Mesenchymal stem cell (in vitro differentiated cells and primary cell): ENCODE data around the gene RELB.
A peak's percentile ranks its signal among the peaks of the same experiment; 100 is the strongest.

ENCODE experiments used
- DNase-seq: peaks from one replicate; pipeline ENCODE4 v3.0.0-alpha.2; 2013
- H2AFZ ChIP-seq: one replicate; pipeline ENCODE4 v1.6.1; 2013; ENCODE audit warnings: low read depth, mild to moderate bottlenecking, control low read depth, inconsistent platforms, low read length, moderate library complexity
- H2AK5ac ChIP-seq: 2 replicates; pipeline ENCODE4 v1.6.1; 2013; ENCODE audit warnings: low read length, moderate library complexity, mild to moderate bottlenecking, inconsistent platforms; ENCODE audit not compliant: severe bottlenecking
- H2BK120ac ChIP-seq: one replicate; pipeline ENCODE4 v1.6.1; 2013; ENCODE audit warnings: low read depth, mild to moderate bottlenecking, inconsistent platforms, low read length, moderate library complexity
- H2BK12ac ChIP-seq, 2 experiments: one replicate each; pipeline ENCODE4 v1.6.1; 2013; ENCODE audit warnings: inconsistent platforms in 2 of 2, low read length in 2 of 2, mild to moderate bottlenecking in 2 of 2, moderate library complexity in 2 of 2, control low read depth in 1 of 2
- H2BK15ac ChIP-seq: one replicate; pipeline ENCODE4 v1.6.1; 2013; ENCODE audit warnings: mild to moderate bottlenecking, low read depth, inconsistent platforms; ENCODE audit not compliant: poor library complexity, severe bottlenecking
- H2BK5ac ChIP-seq: 2 replicates; pipeline ENCODE4 v1.6.1; 2013; ENCODE audit warnings: low read depth, mild to moderate bottlenecking, low read length, control low read depth, inconsistent platforms; ENCODE audit not compliant: poor library complexity, severe bottlenecking
- H3K14ac ChIP-seq, 2 experiments: one replicate each; pipeline ENCODE4 v1.6.1; 2013; ENCODE audit warnings: inconsistent platforms in 2 of 2, low read length in 2 of 2, control low read depth in 1 of 2, mild to moderate bottlenecking in 1 of 2, moderate library complexity in 1 of 2
- H3K18ac ChIP-seq, 2 experiments: one replicate each; pipeline ENCODE4 v1.6.1; 2013; ENCODE audit warnings: inconsistent platforms in 2 of 2, low read length in 2 of 2, control low read depth in 1 of 2, low read depth in 1 of 2, mild to moderate bottlenecking in 1 of 2
- H3K23ac ChIP-seq, 2 experiments: one replicate each; pipeline ENCODE4 v1.6.1; 2013; ENCODE audit warnings: inconsistent platforms in 2 of 2, low read length in 2 of 2, mild to moderate bottlenecking in 2 of 2, moderate library complexity in 2 of 2, control low read depth in 1 of 2
- H3K27ac ChIP-seq: 2 replicates; pipeline ENCODE4 v1.5.1; 2013; ENCODE audit warnings: mild to moderate bottlenecking, moderate library complexity, low read length, control low read depth, inconsistent platforms; ENCODE audit not compliant: poor library complexity, severe bottlenecking
- H3K27me3 ChIP-seq, 2 experiments: 2 replicates each; pipeline versions ENCODE4 v1.6.1 to v1.7.0; 2013; ENCODE audit warnings: low read length in 2 of 2, mild to moderate bottlenecking in 2 of 2, moderate library complexity in 2 of 2, control low read depth in 1 of 2, inconsistent platforms in 1 of 2; ENCODE audit not compliant: control insufficient read depth in 1 of 2, insufficient read depth in 1 of 2
- H3K36me3 ChIP-seq, 2 experiments: 2 replicates each; pipeline versions ENCODE4 v1.6.1 to v1.7.0; 2013; ENCODE audit warnings: low read length in 2 of 2, control low read depth in 1 of 2, inconsistent platforms in 1 of 2, low read depth in 1 of 2, mild to moderate bottlenecking in 1 of 2; ENCODE audit not compliant: insufficient read depth in 2 of 2, control insufficient read depth in 1 of 2
- H3K4ac ChIP-seq, 2 experiments: one replicate each; pipeline ENCODE4 v1.6.1; 2013; ENCODE audit warnings: inconsistent platforms in 2 of 2, low read length in 2 of 2, mild to moderate bottlenecking in 2 of 2, moderate library complexity in 2 of 2, control low read depth in 1 of 2, low read depth in 1 of 2
- H3K4me1 ChIP-seq: 2 replicates; pipeline ENCODE4 v1.6.1; 2013; ENCODE audit warnings: low read depth, low read length, control low read depth; ENCODE audit not compliant: control insufficient read depth, insufficient read depth
- H3K4me2 ChIP-seq: 2 replicates; pipeline ENCODE4 v1.6.1; 2013; ENCODE audit warnings: low read length, mild to moderate bottlenecking, inconsistent platforms; ENCODE audit not compliant: poor library complexity, severe bottlenecking
- H3K4me3 ChIP-seq, 2 experiments: 2 replicates each; pipeline versions ENCODE4 v1.5.1 to v1.7.0; 2013; ENCODE audit warnings: low read length in 2 of 2, mild to moderate bottlenecking in 2 of 2, control low read depth in 1 of 2, low read depth in 1 of 2; ENCODE audit not compliant: insufficient read depth in 1 of 2
- H3K79me1 ChIP-seq: replicated peaks from 2 replicates; pipeline ENCODE4 v1.6.1; 2013; ENCODE audit warnings: mild to moderate bottlenecking, control low read depth, low read length, inconsistent platforms; ENCODE audit not compliant: poor library complexity, severe bottlenecking
- H3K9ac ChIP-seq: 2 replicates; pipeline ENCODE4 v1.7.0; 2013; ENCODE audit warnings: mild to moderate bottlenecking, low read length, moderate library complexity
- H3K9me3 ChIP-seq: 2 replicates; pipeline ENCODE4 v1.7.0; 2013; ENCODE audit warnings: mild to moderate bottlenecking, low read length; ENCODE audit not compliant: control insufficient read depth
- H4K8ac ChIP-seq: one replicate; pipeline ENCODE4 v1.6.1; 2013; ENCODE audit warnings: inconsistent platforms, mild to moderate bottlenecking, low read length, moderate library complexity
- H4K91ac ChIP-seq: one replicate; pipeline ENCODE4 v1.6.1; 2013; ENCODE audit warnings: mild to moderate bottlenecking, low read length, inconsistent platforms
- WGBS: methylation state at CpG from one replicate; pipeline ENCODE4 v1.1.7; 2013; ENCODE audit warnings: mixed read lengths; 5-methylcytosine and 5-hydroxymethylcytosine counted together

The RELB gene

GRCh38 chr19:45063851-45064801, 62.9 kb downstream of the RELB start:
- H3K4me1 ChIP-seq: peaks cover 10% of the 10 kb centered on the region
- H3K4ac ChIP-seq: no peak overlapping the region
- H2AK5ac ChIP-seq: no peak overlapping the region
- no peak overlapping the region for H4K91ac ChIP-seq
- no peak overlapping the region for H4K8ac ChIP-seq
- no peak overlapping the region for H3K18ac ChIP-seq
- no peak overlapping the region for H3K27ac ChIP-seq
- WGBS: 97% methylated on average over 85 of the region's 85 CpGs
- H2BK120ac ChIP-seq: no peak overlapping the region
- H3K79me1 ChIP-seq: peaks cover 47% of the 10 kb centered on the region
- H3K14ac ChIP-seq: no peak overlapping the region
- no peak overlapping the region for H2BK5ac ChIP-seq
- H3K4me3 ChIP-seq: no peak overlapping the region
- H3K9ac ChIP-seq: no peak overlapping the region
- H2BK12ac ChIP-seq: no peak overlapping the region
- no peak overlapping the region for H2AFZ ChIP-seq
- no peak overlapping the region for H3K4me2 ChIP-seq
- H3K9me3 ChIP-seq: no peaks in the 10 kb centered on the region
- no peak overlapping the region for H3K23ac ChIP-seq
- peaks cover 81 to 91% of the 10 kb centered on the region in 2 experiments for H3K36me3 ChIP-seq
- no peak for DNase-seq
- no peak overlapping the region for H2BK15ac ChIP-seq
- no peaks in the 10 kb centered on the region for H3K27me3 ChIP-seq

DNA sequence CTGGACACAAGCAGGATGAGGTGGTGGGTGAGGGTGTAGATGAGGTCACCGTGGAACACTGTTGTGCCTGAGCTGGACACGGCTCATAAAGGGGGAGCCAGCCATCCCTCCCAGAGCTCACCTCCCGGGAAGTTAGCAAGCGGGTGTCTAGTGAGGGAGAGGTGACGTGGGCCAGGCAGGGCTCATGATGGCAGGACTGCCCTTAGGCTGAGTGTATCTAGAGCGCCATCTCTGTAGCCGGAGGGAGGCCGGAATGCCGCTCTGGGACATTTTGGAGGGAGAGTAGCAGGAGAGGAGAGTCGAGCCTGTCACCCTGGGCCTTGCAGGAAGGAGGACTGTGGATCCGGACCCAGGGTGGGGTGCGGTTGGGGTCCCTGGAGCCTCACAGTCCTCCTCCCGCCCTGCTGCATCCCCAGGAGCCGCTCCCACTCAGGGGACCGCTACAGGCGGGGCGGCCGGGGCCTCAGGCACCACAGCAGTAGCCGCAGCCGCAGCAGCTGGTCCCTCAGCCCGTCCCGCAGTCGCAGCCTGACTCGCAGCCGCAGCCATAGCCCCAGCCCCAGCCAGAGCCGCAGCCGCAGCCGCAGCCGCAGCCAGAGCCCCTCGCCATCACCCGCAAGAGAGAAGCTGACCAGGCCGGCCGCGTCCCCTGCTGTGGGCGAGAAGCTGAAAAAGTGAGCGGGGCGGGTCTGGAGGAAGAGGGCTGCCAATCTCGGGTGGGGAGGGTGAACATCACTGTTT, 65.8 kb downstream of the RELB start:
- no peak overlapping the region for H3K9ac ChIP-seq
- H3K18ac ChIP-seq: no peak overlapping the region
- H3K79me1 ChIP-seq: peaks cover 34% of the 10 kb centered on the region
- H2BK5ac ChIP-seq: no peak overlapping the region
- H3K27me3 ChIP-seq: no peaks in the 10 kb centered on the region
- H2BK12ac ChIP-seq: no peak overlapping the region
- no peak overlapping the region for H4K8ac ChIP-seq
- no peak overlapping the region for H3K4me3 ChIP-seq
- H3K36me3 ChIP-seq: peaks cover 78 to 93% of the 10 kb centered on the region in 2 experiments
- H2BK120ac ChIP-seq: no peak overlapping the region
- no peak for DNase-seq
- H3K4me1 ChIP-seq: no peaks in the 10 kb centered on the region
- H3K4me2 ChIP-seq: no peak overlapping the region
- H2AK5ac ChIP-seq: no peak overlapping the region
- WGBS: 91% methylated on average over 35 of the region's 38 CpGs
- H4K91ac ChIP-seq: peak overlapping the region; percentile 39
- H3K14ac ChIP-seq: no peak overlapping the region
- H3K23ac ChIP-seq: no peak overlapping the region
- H2BK15ac ChIP-seq: no peak overlapping the region
- H3K27ac ChIP-seq: no peak overlapping the region
- H3K4ac ChIP-seq: no peak overlapping the region
- no peaks in the 10 kb centered on the region for H3K9me3 ChIP-seq
- no peak overlapping the region for H2AFZ ChIP-seq

DNA sequence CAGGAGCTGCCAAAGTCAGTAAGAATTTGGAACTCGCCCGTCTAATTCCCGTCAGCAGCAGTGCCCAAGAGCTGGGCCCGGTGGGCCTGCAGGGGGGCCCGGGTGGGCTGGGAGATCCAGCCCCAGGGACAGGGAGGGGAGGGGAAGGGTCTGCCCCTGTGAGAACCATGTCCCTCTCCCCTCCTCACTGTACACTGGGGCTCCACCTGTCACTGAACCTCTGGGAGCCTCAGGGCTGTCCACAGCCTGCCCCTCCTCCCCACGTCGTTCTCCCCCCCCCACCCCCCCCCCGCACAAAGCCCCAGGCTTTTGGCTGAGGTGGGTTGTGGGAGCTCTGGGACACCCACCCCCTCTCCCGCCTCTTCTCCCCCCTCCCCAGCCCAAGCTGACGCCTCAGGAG, 66.8 kb downstream of the RELB start:
- H3K18ac ChIP-seq: no peak overlapping the region

DNA sequence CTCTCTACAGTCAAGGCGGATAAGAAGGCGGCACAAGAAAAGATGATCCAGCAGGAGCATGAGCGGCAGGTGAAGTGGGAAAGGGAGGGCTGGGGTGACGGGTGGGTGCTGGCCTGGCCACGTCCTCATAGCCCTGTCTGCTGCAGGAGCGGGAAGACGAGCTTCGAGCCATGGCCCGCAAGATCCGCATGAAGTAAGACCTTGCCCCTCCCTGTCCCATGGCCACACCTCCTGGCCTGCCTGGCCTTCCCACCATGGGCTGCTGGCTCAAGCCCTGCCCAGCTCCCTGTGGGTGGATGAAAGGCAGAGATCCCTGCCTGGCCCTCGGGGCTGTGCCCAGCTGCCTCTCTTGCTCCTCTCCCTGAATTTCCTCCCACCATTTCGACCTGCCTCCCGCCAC, 67.8 kb downstream of the RELB start:
- Histone ChIP-seq H3K9ac (no peak overlapping the region), H3K9me3 (no peaks in the 10 kb centered on the region), H3K36me3 (peaks cover 66 to 88% of the 10 kb centered on the region in 2 experiments), H2BK120ac (no peak overlapping the region), H2BK12ac (no peak overlapping the region), H3K14ac (no peak overlapping the region), H3K4me3 (no peak overlapping the region), H3K27ac (no peak overlapping the region), H3K23ac (no peak overlapping the region), H3K4me1 (no peaks in the 10 kb centered on the region), H3K4ac (no peak overlapping the region), H2BK5ac (no peak overlapping the region), H2AFZ (no peak overlapping the region), H2AK5ac (no peak overlapping the region), H2BK15ac (no peak overlapping the region), H3K79me1 (peaks cover 28% of the 10 kb centered on the region), H4K91ac (no peak overlapping the region), H4K8ac (no peak overlapping the region), H3K4me2 (no peak overlapping the region), H3K27me3 (no peaks in the 10 kb centered on the region), H3K18ac (no peak overlapping the region)
- peak; percentile 17 for DNase-seq
- WGBS: 88% methylated on average over 11 of the region's 13 CpGs

More for the DNA sequence above, 66.8 kb downstream of the RELB start:
- Histone ChIP-seq H3K4ac (no peak overlapping the region), H2BK12ac (no peak overlapping the region), H2BK15ac (no peak overlapping the region), H3K23ac (no peak overlapping the region), H3K4me2 (no peak overlapping the region), H2AK5ac (no peak overlapping the region), H3K27me3 (no peaks in the 10 kb centered on the region), H4K8ac (no peak overlapping the region), H3K9ac (no peak overlapping the region), H2AFZ (no peak overlapping the region), H3K27ac (no peak overlapping the region), H4K91ac (no peak overlapping the region), H3K4me3 (no peak overlapping the region), H2BK120ac (no peak overlapping the region), H3K14ac (no peak overlapping the region), H3K9me3 (no peaks in the 10 kb centered on the region), H3K36me3 (peaks cover 75 to 96% of the 10 kb centered on the region in 2 experiments), H3K4me1 (no peaks in the 10 kb centered on the region), H3K79me1 (peaks cover 32% of the 10 kb centered on the region), H2BK5ac (no peak overlapping the region)
- 85% methylated on average over 4 of the region's 10 CpGs for WGBS
- DNase-seq: no peak
